GM23248 (cell line): ENCODE data around the gene AP3S2.

Experiments
- EZH2 ChIP-seq: fragments of 200-600 bp; sonication (generic); IDR thresholded peaks from 2 replicates; pipeline ENCODE4 v1.6.1; 2018; ENCODE audit warnings: antibody characterized with exemption, mild to moderate bottlenecking; ENCODE audit not compliant: insufficient read depth, poor library complexity, severe bottlenecking
- EZH2phosphoT487 ChIP-seq: fragments of 200-600 bp; sonication (generic); IDR thresholded peaks from 2 replicates; pipeline ENCODE4 v1.6.1; 2018; ENCODE audit warnings: antibody characterized with exemption, moderate library complexity, mild to moderate bottlenecking, low read depth; ENCODE audit not compliant: insufficient read depth

- no peak for TF ChIP-seq EZH2
- TF ChIP-seq EZH2phosphoT487 = no peak
Observed at GRCh38 chr15:89785064-89785773, 108.6 kb downstream of the AP3S2 start.
